Panc1 (cell line): ENCODE data around the gene SGPL1. TPM values are rescaled to one million over a fixed set of nuclear protein-coding genes. Genes with fewer than 3 reads are reported as not detected.

Experiments used
- ATAC-seq: fragments of 200-7000 bp; cut with Tn5 transposase; 2 replicates; pipeline ENCODE4 v1.9.1; 2020; ENCODE audit warnings: mild to moderate bottlenecking, moderate library complexity
- BruUV-seq: library from RNA; stranded (reverse); fragments of 400-500 nt; replicated peaks from 2 replicates; lab custom pipeline; 2021; lab: Mats Ljungman, UMichigan
- CTCF ChIA-PET: fragments of 300-600 bp; sonication (Branson Sonifier 250); formaldehyde crosslinking; loops from one replicate; lab custom pipeline; 2022; ENCODE audit warnings: antibody characterized with exemption; lab: Charles Lee
- POLR2A ChIA-PET: fragments of 300-600 bp; sonication (Branson Sonifier 250); formaldehyde crosslinking; loops from one replicate; lab custom pipeline; 2022; ENCODE audit warnings: antibody characterized with exemption; lab: Charles Lee
- DNase-seq: peaks from one replicate; pipeline ENCODE4 v3.0.0-alpha.2; 2010; ENCODE audit warnings: low read depth, low spot score
- H3K27ac ChIP-seq: 2 replicates; pipeline ENCODE4 v1.5.1; 2011; ENCODE audit warnings: mild to moderate bottlenecking, low read length, inconsistent platforms
- H3K27me3 ChIP-seq: fragments of 200-500 bp; sonication (Bioruptor generic); 2 replicates; pipeline ENCODE4 v1.6.0; 2014; ENCODE audit warnings: low read length, inconsistent platforms; ENCODE audit not compliant: control insufficient read depth, insufficient read depth
- H3K36me3 ChIP-seq: fragments of 200-500 bp; sonication (Bioruptor generic); 2 replicates; pipeline ENCODE4 v1.5.1; 2014; ENCODE audit warnings: inconsistent platforms, mild to moderate bottlenecking, low read length, moderate library complexity; ENCODE audit not compliant: control insufficient read depth, insufficient read depth
- H3K4me1 ChIP-seq: 2 replicates; pipeline ENCODE4 v1.5.1; 2011; ENCODE audit warnings: inconsistent platforms, mild to moderate bottlenecking, low read length, moderate library complexity; ENCODE audit not compliant: control insufficient read depth, insufficient read depth
- H3K4me3 ChIP-seq, 2 experiments: 2 replicates each; pipeline ENCODE4 v1.5.1; 2011 to 2012; ENCODE audit warnings: low read depth in 2 of 2, low read length in 2 of 2, mild to moderate bottlenecking in 2 of 2, inconsistent platforms in 1 of 2, moderate library complexity in 1 of 2
- H3K9me3 ChIP-seq: fragments of 200-500 bp; sonication (Bioruptor generic); 2 replicates; pipeline ENCODE4 v1.5.1; 2014; ENCODE audit warnings: low read depth, mild to moderate bottlenecking, inconsistent platforms, low read length, moderate library complexity; ENCODE audit not compliant: control insufficient read depth, insufficient read depth
- CTCF ChIP-seq: fragments of 450-650 bp; IDR thresholded peaks from 2 replicates; pipeline ENCODE4 v1.5.1; 2017; ENCODE audit warnings: mild to moderate bottlenecking
- POLR2AphosphoS5 ChIP-seq: IDR thresholded peaks from 2 replicates; pipeline ENCODE4 v1.6.1; 2012; ENCODE audit warnings: mild to moderate bottlenecking, low read depth, low read length, moderate library complexity
- REST ChIP-seq, 2 experiments: IDR thresholded peaks; 2 replicates each; pipeline ENCODE4 v1.6.1; 2011 to 2012; ENCODE audit warnings: low read depth in 2 of 2, control low read depth in 1 of 2, low read length in 1 of 2, mild to moderate bottlenecking in 1 of 2, moderate library complexity in 1 of 2; ENCODE audit not compliant: insufficient read depth in 1 of 2
- SIN3A ChIP-seq: IDR thresholded peaks from 2 replicates; pipeline ENCODE4 v1.6.1; 2012; ENCODE audit warnings: low read depth, mild to moderate bottlenecking, low read length, moderate library complexity, borderline replicate concordance; ENCODE audit not compliant: insufficient read depth
- TCF7L2 ChIP-seq: IDR thresholded peaks from 2 replicates; pipeline ENCODE4 v1.6.1; 2011; ENCODE audit warnings: mild to moderate bottlenecking, low read depth, low read length, inconsistent platforms
- in situ Hi-C: cut with HindIII; loops from 2 replicates; pipeline ENCODE4 v1.10.0; 2016; ENCODE audit warnings: low sequenced_read_pairs, low pct_unique_long_range_greater_than_20kb
- intact Hi-C: fragments of 100-400 bp; cut with micrococcal nuclease; formaldehyde crosslinking; loops from one replicate; pipeline ENCODE4 v1.10.0; 2022; ENCODE audit not compliant: unreplicated experiment
- total RNA-seq: library from RNA; stranded (reverse); gene quantifications from one replicate; pipeline ENCODE4 v1.2.1, GENCODE V29; 2021; ENCODE audit not compliant: unreplicated experiment

The SGPL1 gene
- total RNA-seq, 1 experiment from 2014 or later: 103 TPM

GRCh38 chr10:70833601-70834000, 17.9 kb downstream of the SGPL1 start:
- CTCF ChIA-PET: no interaction called here
- Histone ChIP-seq H3K4me1 (no peaks in the 10 kb centered on the region), H3K9me3 (no peaks in the 10 kb centered on the region), H3K27ac (no peak overlapping the region), H3K27me3 (no peaks in the 10 kb centered on the region), H3K36me3 (0 out of 2 replicates have a peak, but pooled peaks cover 2% of the 10 kb centered on the region), H3K4me3 (no peak overlapping the region)
- TF ChIP-seq REST (IDR thresholded peaks at IDR 0.05; ENCODE audit: insufficient read depth in 1 of 2, low read depth in 2 of 2, low read length in 1 of 2): no peak
- TF ChIP-seq CTCF: no peak
- no peak for TF ChIP-seq POLR2AphosphoS5
- no peak for TF ChIP-seq SIN3A
- no peak for TF ChIP-seq TCF7L2
- DNase-seq (no peak), ATAC-seq (no peak)
- no TSS peak for BruUV-seq
- intact Hi-C loops (no loop called here), in situ Hi-C loops (no loop called here)
- POLR2A ChIA-PET: interaction anchor here (0.5 kb wide), 1 partner anchor 677 kb away, joined by 7 read pairs; no protein-coding TSS in a partner anchor

- no peak for DNase-seq
- H3K36me3 ChIP-seq: no peaks in the 10 kb centered on the region
- TF ChIP-seq TCF7L2 (no peak), CTCF (no peak), SIN3A (no peak), POLR2AphosphoS5 (no peak), REST (IDR thresholded peaks at IDR 0.05; ENCODE audit: insufficient read depth in 1 of 2, low read depth in 2 of 2, low read length in 1 of 2) (no peak)
- ATAC-seq: no peak
- in situ Hi-C loops (no loop called here), intact Hi-C loops (no loop called here)
- H3K4me3 ChIP-seq: no peak overlapping the region
- ChIA-PET CTCF (no interaction called here), POLR2A (no interaction called here)
- H3K4me1 ChIP-seq: no peaks in the 10 kb centered on the region
- no peak overlapping the region for H3K27ac ChIP-seq
- H3K27me3 ChIP-seq: no peaks in the 10 kb centered on the region
- BruUV-seq: no TSS peak
- H3K9me3 ChIP-seq: no peaks in the 10 kb centered on the region
Measured at GRCh38 chr10:70834021-70834420, 18.3 kb downstream of the SGPL1 start.
